Inflammatory macrophage treated with lipopolysaccharide for 4 hours (primary cell): ENCODE measurements around the gene UBE2H.
A peak's percentile ranks its signal among the peaks of the same experiment; 100 is the strongest.
"Not testable (repeated sequence)": the region's sequence is repeated elsewhere in the genome, so short reads cannot be mapped to it uniquely, and the experiment has no call there.

ENCODE experiments used
- DNase-seq: peaks from one replicate; pipeline ENCODE4 v3.0.0-alpha.2; 2020

The UBE2H gene

GRCh38 chr7:129870668-129871067 is 82.1 kb downstream of the UBE2H start:
- no peak for DNase-seq

GRCh38 chr7:129866251-129866650 is 86.5 kb downstream of the UBE2H start:
- no peak for DNase-seq

- no peak for DNase-seq
Measured at GRCh38 chr7:129865925-129866201, 86.9 kb downstream of the UBE2H start.

- no peak for DNase-seq
Measured at GRCh38 chr7:129865093-129865924, 87.5 kb downstream of the UBE2H start.

- not testable (repeated sequence) for DNase-seq
Measured at GRCh38 chr7:129864676-129865075, 88.1 kb downstream of the UBE2H start.

- DNase-seq, result no peak
Measured at GRCh38 chr7:129864042-129864441, 88.7 kb downstream of the UBE2H start.

- no peak for DNase-seq
Measured at GRCh38 chr7:129862682-129863081, 90.1 kb downstream of the UBE2H start.

- DNase-seq, result not testable (repeated sequence)
Measured at GRCh38 chr7:129860784-129861183, 92.0 kb downstream of the UBE2H start.

- peak; percentile 87 for DNase-seq
Measured at GRCh38 chr7:129859183-129859582, 93.6 kb downstream of the UBE2H start.

GRCh38 chr7:129858490-129858889 is 94.3 kb downstream of the UBE2H start:
- DNase-seq, result no peak

- no peak for DNase-seq
Measured at GRCh38 chr7:129857313-129857712, 95.4 kb downstream of the UBE2H start.

- no peak for DNase-seq
Measured at GRCh38 chr7:129855935-129856717, 96.6 kb downstream of the UBE2H start.

- DNase-seq, result no peak
Measured at GRCh38 chr7:129855234-129855673, 97.5 kb downstream of the UBE2H start.

GRCh38 chr7:129854401-129854800 is 98.4 kb downstream of the UBE2H start:
- DNase-seq, result no peak

GRCh38 chr7:129853661-129854268 is 99.0 kb downstream of the UBE2H start:
- DNase-seq, result no peak

GRCh38 chr7:129851809-129852208 is 101.0 kb downstream of the UBE2H start:
- no peak for DNase-seq

- DNase-seq, result no peak
Measured at GRCh38 chr7:129851174-129851573, 101.6 kb downstream of the UBE2H start.

GRCh38 chr7:129848436-129848835 is 104.3 kb downstream of the UBE2H start:
- DNase-seq, result no peak

- peak; percentile 46 for DNase-seq
Measured at GRCh38 chr7:129845972-129846327, 106.8 kb downstream of the UBE2H start.

GRCh38 chr7:129845178-129845971 is 107.4 kb downstream of the UBE2H start:
- peak; percentile 59 for DNase-seq

GRCh38 chr7:129843978-129844840 is 108.6 kb downstream of the UBE2H start:
- DNase-seq, result no peak

- DNase-seq, result no peak
Measured at GRCh38 chr7:129843365-129843898, 109.3 kb downstream of the UBE2H start.
